Neural cell (in vitro differentiated cells): ENCODE data around the gene NFIB. TPM values are rescaled to one million over a fixed set of nuclear protein-coding genes. Genes with fewer than 3 reads are reported as not detected.
A peak's percentile ranks its signal among the peaks of the same experiment; 100 is the strongest.

Source experiments
- H2AFZ ChIP-seq: fragments of 200-600, 300-800 bp; sonication (generic), shearing (Covaris generic); 2 replicates; pipeline ENCODE4 v1.6.0; 2014; ENCODE audit warnings: low read depth, mild to moderate bottlenecking, antibody characterized with exemption, low read length, moderate library complexity
- H3F3A ChIP-seq: fragments of 200-600 bp; shearing (Covaris generic); 2 replicates; pipeline ENCODE4 v1.6.1; 2016; ENCODE audit warnings: mild to moderate bottlenecking, moderate library complexity, mixed read lengths, antibody characterized with exemption, low read length; ENCODE audit not compliant: insufficient read depth, poor library complexity, severe bottlenecking
- H3K27ac ChIP-seq: fragments of 200-600, 300-800 bp; sonication (generic), shearing (Covaris generic); 2 replicates; pipeline ENCODE4 v1.5.1; 2014; ENCODE audit warnings: mild to moderate bottlenecking, low read length, moderate library complexity
- H3K27me3 ChIP-seq: fragments of 300-800, 200-600 bp; sonication (generic), shearing (Covaris generic); 2 replicates; pipeline ENCODE4 v1.6.0; 2014; ENCODE audit warnings: mild to moderate bottlenecking, low read depth, low read length, moderate library complexity; ENCODE audit not compliant: insufficient read depth
- H3K36me3 ChIP-seq: fragments of 300-800, 200-600 bp; sonication (generic), shearing (Covaris generic); 2 replicates; pipeline ENCODE4 v1.5.1; 2014; ENCODE audit warnings: mild to moderate bottlenecking, antibody characterized with exemption, low read length, moderate library complexity; ENCODE audit not compliant: insufficient read depth
- H3K4me2 ChIP-seq: fragments of 300-800, 200-600 bp; sonication (generic), shearing (Covaris generic); 2 replicates; pipeline ENCODE4 v1.6.0; 2014; ENCODE audit warnings: mild to moderate bottlenecking, low read length
- H3K4me3 ChIP-seq: fragments of 300-800, 200-600 bp; sonication (generic), shearing (Covaris generic); 2 replicates; pipeline ENCODE4 v1.5.1; 2014; ENCODE audit warnings: mild to moderate bottlenecking, low read length, moderate library complexity
- H3K79me2 ChIP-seq: fragments of 200-600 bp; shearing (Covaris generic); replicated peaks from 2 replicates; pipeline ENCODE4 v1.6.0; 2014; ENCODE audit warnings: mild to moderate bottlenecking, low read length, moderate library complexity; ENCODE audit not compliant: insufficient read depth
- H3K9ac ChIP-seq: fragments of 300-800, 200-600 bp; sonication (generic), shearing (Covaris generic); 2 replicates; pipeline ENCODE4 v1.6.1; 2016; ENCODE audit warnings: mild to moderate bottlenecking, low read length, mixed read lengths
- H3K9me2 ChIP-seq: fragments of 200-600 bp; shearing (Covaris generic); 2 replicates; pipeline ENCODE4 v1.6.1; 2016; ENCODE audit warnings: mild to moderate bottlenecking, low read length, mixed read lengths; ENCODE audit not compliant: insufficient read depth
- H3K9me3 ChIP-seq: fragments of 200-600, 300-800 bp; sonication (generic), shearing (Covaris generic); 2 replicates; pipeline ENCODE4 v1.6.1; 2016; ENCODE audit warnings: mild to moderate bottlenecking, mixed run types, low read length, moderate library complexity, mixed read lengths
- H4K20me1 ChIP-seq: fragments of 200-600 bp; shearing (Covaris generic); 2 replicates; pipeline ENCODE4 v1.6.1; 2016; ENCODE audit warnings: mild to moderate bottlenecking, mixed run types; ENCODE audit not compliant: insufficient read depth
- EP300 ChIP-seq: fragments of 450-650 bp; conservative IDR thresholded peaks from 2 replicates; pipeline ENCODE4 v1.6.1; 2014; ENCODE audit warnings: antibody characterized with exemption, mild to moderate bottlenecking, moderate library complexity; ENCODE audit not compliant: poor library complexity, severe bottlenecking
- EZH2 ChIP-seq: fragments of 200-600, 300-800 bp; shearing (Covaris generic), sonication (generic); IDR thresholded peaks from 2 replicates; pipeline ENCODE4 v1.6.1; 2014; ENCODE audit warnings: antibody characterized with exemption, low read length, borderline replicate concordance, mild to moderate bottlenecking; ENCODE audit not compliant: insufficient read depth, poor library complexity, severe bottlenecking
- MXI1 ChIP-seq: fragments of 450-650 bp; conservative IDR thresholded peaks from 2 replicates; pipeline ENCODE4 v1.6.1; 2014; ENCODE audit warnings: antibody characterized with exemption, mild to moderate bottlenecking; ENCODE audit not compliant: poor library complexity, severe bottlenecking
- POLR2AphosphoS5 ChIP-seq: IDR thresholded peaks from 2 replicates; pipeline ENCODE4 v1.6.1; 2012
- RAD21 ChIP-seq: fragments of 450-650 bp; conservative IDR thresholded peaks from 2 replicates; pipeline ENCODE4 v1.6.1; 2014; ENCODE audit warnings: antibody characterized with exemption, mild to moderate bottlenecking, moderate library complexity
- SMC3 ChIP-seq: fragments of 450-650 bp; conservative IDR thresholded peaks from 2 replicates; pipeline ENCODE4 v1.6.1; 2014; ENCODE audit warnings: antibody characterized with exemption, mild to moderate bottlenecking, moderate library complexity; ENCODE audit not compliant: poor library complexity
- TAF1 ChIP-seq: IDR thresholded peaks from 2 replicates; pipeline ENCODE4 v1.6.1; 2012; ENCODE audit warnings: low read depth
- polyA plus RNA-seq: library from polyadenylated mRNA; depleted of rRNA; stranded (reverse); fragments of >200 nt; gene quantifications from 2 replicates; pipeline ENCODE4 v1.2.3, GENCODE V29; 2014
- TF ChIP-seq, protein P1 (sequence below): fragments of 450-650 bp; IDR thresholded peaks from 2 replicates; pipeline ENCODE4 v1.5.1; 2014; ENCODE audit warnings: antibody characterized with exemption, mild to moderate bottlenecking, moderate library complexity; ENCODE audit not compliant: poor library complexity, severe bottlenecking
- TF ChIP-seq, protein P2 (sequence below): IDR thresholded peaks from 2 replicates; pipeline ENCODE4 v1.6.1; 2012; ENCODE audit warnings: borderline replicate concordance

NFIB gene
- polyA plus RNA-seq, 1 donor from 2014 or later, result 0.73 TPM

DNA sequence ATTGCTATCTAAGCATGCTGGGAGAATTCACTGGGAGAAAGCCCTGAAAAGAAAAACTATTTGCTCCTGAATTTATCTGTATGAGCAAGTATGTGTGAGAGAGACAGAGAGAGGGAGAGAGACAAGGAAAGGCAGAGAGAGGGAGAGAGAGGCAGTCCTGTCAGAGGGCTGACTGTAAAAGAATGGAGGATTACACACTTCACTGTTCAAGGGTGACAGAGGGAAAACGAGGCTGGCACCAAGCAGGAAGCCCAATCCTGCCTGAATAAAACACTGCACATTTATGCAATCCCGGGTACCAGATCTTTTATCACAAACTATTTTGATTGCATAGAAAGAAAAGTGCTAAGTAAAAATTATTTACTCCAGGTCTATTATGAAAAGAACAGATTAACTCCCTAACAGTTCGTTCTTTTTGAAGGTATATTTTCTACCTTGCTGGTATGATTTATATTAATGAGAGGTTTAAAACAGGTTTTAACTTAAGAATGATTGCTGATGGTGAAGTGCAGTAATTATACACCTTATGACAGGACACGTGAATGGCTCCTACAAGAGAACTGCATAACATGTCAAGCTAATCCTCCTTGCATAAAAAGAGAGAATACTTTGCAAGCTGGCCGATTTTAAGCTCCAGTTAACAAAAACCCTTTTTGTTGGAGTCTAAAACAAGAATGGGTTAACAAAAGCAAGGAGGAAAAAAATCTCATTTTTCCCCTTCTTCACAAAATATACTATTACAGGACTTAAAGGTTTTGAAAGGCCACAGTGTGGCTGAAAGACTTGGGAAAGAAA is 82.5 kb downstream of the NFIB start:
- H3K27ac ChIP-seq, result no peak overlapping the region
- H3K4me2 ChIP-seq, result peak overlapping the region; percentile 2
- H3K9ac ChIP-seq, result no peak overlapping the region
- no peaks in the 10 kb centered on the region for H3K27me3 ChIP-seq
- H3K36me3 ChIP-seq, result no peaks in the 10 kb centered on the region
- TF ChIP-seq TAF1 (no peak), EP300 (no peak), RAD21 (no peak)
- TF ChIP-seq, protein P1, sequence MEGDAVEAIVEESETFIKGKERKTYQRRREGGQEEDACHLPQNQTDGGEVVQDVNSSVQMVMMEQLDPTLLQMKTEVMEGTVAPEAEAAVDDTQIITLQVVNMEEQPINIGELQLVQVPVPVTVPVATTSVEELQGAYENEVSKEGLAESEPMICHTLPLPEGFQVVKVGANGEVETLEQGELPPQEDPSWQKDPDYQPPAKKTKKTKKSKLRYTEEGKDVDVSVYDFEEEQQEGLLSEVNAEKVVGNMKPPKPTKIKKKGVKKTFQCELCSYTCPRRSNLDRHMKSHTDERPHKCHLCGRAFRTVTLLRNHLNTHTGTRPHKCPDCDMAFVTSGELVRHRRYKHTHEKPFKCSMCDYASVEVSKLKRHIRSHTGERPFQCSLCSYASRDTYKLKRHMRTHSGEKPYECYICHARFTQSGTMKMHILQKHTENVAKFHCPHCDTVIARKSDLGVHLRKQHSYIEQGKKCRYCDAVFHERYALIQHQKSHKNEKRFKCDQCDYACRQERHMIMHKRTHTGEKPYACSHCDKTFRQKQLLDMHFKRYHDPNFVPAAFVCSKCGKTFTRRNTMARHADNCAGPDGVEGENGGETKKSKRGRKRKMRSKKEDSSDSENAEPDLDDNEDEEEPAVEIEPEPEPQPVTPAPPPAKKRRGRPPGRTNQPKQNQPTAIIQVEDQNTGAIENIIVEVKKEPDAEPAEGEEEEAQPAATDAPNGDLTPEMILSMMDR, result no peak
- no peaks in the 10 kb centered on the region for H4K20me1 ChIP-seq
- H2AFZ ChIP-seq, result no peak overlapping the region
- no peaks in the 10 kb centered on the region for H3F3A ChIP-seq
- no peaks in the 10 kb centered on the region for H3K9me3 ChIP-seq
- H3K79me2 ChIP-seq, result no peaks in the 10 kb centered on the region
- H3K4me3 ChIP-seq, result peak overlapping the region; percentile 39
- H3K9me2 ChIP-seq, result no peaks in the 10 kb centered on the region

DNA sequence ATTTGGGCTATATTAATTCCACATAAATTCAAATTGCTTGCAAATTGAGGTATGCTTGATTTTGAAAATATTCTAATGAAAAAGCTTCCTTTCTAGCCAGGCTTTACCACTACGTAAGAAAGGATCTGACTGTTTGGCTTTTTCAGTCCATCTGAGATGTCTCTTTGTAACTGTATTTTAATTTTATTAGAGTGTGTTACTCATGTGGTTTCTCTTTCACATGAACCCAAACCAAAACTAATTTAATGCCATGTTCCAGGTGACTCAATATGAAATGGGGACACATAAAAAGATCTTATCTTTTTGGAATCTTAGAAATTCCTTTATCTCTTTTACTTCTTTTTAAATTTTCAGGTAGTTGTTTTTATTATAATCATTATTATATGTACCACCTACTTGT is 85.3 kb downstream of the NFIB start:
- no peaks in the 10 kb centered on the region for H3K79me2 ChIP-seq

More for the DNA sequence above, 85.3 kb downstream of the NFIB start:
- Histone ChIP-seq H3K27me3 (no peaks in the 10 kb centered on the region), H3K4me3 (no peak overlapping the region), H3K27ac (no peak overlapping the region), H3K9ac (no peak overlapping the region), H3F3A (no peaks in the 10 kb centered on the region), H3K9me3 (no peaks in the 10 kb centered on the region), H3K36me3 (no peaks in the 10 kb centered on the region), H3K4me2 (no peak overlapping the region), H3K9me2 (no peaks in the 10 kb centered on the region), H4K20me1 (no peaks in the 10 kb centered on the region), H2AFZ (no peak overlapping the region)
- TF ChIP-seq, protein P2, sequence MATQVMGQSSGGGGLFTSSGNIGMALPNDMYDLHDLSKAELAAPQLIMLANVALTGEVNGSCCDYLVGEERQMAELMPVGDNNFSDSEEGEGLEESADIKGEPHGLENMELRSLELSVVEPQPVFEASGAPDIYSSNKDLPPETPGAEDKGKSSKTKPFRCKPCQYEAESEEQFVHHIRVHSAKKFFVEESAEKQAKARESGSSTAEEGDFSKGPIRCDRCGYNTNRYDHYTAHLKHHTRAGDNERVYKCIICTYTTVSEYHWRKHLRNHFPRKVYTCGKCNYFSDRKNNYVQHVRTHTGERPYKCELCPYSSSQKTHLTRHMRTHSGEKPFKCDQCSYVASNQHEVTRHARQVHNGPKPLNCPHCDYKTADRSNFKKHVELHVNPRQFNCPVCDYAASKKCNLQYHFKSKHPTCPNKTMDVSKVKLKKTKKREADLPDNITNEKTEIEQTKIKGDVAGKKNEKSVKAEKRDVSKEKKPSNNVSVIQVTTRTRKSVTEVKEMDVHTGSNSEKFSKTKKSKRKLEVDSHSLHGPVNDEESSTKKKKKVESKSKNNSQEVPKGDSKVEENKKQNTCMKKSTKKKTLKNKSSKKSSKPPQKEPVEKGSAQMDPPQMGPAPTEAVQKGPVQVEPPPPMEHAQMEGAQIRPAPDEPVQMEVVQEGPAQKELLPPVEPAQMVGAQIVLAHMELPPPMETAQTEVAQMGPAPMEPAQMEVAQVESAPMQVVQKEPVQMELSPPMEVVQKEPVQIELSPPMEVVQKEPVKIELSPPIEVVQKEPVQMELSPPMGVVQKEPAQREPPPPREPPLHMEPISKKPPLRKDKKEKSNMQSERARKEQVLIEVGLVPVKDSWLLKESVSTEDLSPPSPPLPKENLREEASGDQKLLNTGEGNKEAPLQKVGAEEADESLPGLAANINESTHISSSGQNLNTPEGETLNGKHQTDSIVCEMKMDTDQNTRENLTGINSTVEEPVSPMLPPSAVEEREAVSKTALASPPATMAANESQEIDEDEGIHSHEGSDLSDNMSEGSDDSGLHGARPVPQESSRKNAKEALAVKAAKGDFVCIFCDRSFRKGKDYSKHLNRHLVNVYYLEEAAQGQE, result no peak
- TF ChIP-seq, protein P1, result no peak
- TF ChIP-seq POLR2AphosphoS5, result no peak
- TF ChIP-seq EP300, result no peak
- no peak for TF ChIP-seq MXI1
- TF ChIP-seq TAF1, result no peak
- TF ChIP-seq EZH2, result no peak
- no peak for TF ChIP-seq RAD21
- no peak for TF ChIP-seq SMC3
